NCI-H82 treated with DMSO at 0.1 percent for 48 hours (cell line): Measurements from ENCODE around the gene SLC9A3.
"Not testable (repeated sequence)": the region's sequence is repeated elsewhere in the genome, so short reads cannot be mapped to it uniquely, and the experiment has no call there.

Source experiments
- DNase-seq: peaks from one replicate; lab custom pipeline; 2025; ENCODE audit not compliant: unreplicated experiment; lab: John Stamatoyannopoulos, UW

SLC9A3 gene

GRCh38 chr5:509611-510185, 14.6 kb downstream of the SLC9A3 start:
- no peak for DNase-seq

DNA sequence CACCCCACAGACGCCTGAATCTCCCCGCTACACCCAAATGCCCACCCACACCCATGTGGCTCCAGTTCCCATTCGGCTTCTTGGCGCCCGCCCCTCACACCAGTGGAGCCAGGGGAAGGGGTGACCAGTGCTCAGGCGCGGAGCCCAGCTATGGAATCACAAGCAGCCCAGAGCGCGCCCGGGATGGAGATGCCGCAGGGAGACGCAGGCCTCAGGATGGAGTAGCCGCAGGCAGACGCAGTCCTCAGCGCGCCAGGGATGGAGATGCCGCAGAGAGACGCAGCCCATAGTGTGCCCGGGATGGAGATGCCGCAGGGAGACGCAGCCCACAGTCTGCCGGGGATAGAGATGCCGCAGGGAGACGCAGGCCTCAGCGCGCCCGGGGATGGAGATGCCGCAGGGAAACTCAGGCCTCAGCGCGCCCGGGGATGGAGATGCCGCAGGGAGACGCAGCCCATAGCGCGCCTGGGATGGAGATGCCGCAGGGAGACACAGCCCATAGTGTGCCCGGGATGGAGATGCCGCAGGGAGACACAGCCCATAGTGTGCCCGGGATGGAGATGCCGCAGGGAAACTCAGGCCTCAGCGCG, 16.2 kb downstream of the SLC9A3 start:
- not testable (repeated sequence) for DNase-seq

DNA sequence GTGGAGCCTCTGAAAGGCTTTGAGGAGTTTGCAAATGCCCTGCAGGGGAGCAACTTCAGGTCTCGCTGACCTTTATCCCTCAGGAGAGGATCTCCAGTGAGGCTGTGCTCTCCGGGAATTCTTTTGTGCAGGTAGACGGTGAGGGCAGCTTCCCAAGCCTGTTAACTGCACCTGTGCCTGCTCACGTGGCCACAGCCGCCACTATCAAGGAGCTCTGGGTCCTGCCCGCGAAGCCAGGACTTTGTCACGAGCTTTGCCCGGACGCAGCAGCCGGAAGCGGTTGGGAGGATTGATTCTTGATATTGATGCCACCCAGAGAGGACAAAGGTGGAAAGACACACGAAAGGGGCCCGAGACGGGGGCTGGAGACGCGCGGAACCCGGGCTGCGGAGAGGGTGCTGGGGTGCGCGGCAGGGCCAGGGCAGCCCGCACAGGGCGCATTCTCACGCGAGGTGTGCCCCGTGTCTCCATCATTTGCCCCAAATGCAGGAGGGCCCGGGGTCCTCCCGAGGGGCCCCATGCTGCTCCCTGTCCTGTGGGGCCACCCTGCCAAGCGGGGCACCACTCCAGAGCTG, 18.2 kb downstream of the SLC9A3 start:
- no peak for DNase-seq

- no peak for DNase-seq
Measured at GRCh38 chr5:504326-505154, 19.7 kb downstream of the SLC9A3 start.

- no peak for DNase-seq
Measured at GRCh38 chr5:502325-503079, 21.7 kb downstream of the SLC9A3 start.

DNA sequence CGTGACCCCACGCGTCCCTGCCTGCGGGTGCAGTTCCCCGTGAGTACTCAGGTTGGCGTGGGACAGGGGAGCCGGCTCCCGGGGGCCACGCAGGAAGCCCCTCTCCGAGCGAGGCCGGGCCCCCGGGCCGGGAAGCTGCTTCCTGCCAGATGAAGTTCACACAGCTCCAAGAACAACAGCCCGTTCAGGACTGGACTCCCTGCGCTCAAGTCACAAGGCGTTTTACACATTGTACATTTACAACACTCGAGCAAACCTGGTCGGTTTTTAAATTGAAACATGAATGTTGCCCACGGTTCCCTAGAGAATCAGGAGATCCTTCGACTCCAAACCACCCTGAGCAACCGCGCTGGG, 22.4 kb downstream of the SLC9A3 start:
- DNase-seq, result no peak

DNA sequence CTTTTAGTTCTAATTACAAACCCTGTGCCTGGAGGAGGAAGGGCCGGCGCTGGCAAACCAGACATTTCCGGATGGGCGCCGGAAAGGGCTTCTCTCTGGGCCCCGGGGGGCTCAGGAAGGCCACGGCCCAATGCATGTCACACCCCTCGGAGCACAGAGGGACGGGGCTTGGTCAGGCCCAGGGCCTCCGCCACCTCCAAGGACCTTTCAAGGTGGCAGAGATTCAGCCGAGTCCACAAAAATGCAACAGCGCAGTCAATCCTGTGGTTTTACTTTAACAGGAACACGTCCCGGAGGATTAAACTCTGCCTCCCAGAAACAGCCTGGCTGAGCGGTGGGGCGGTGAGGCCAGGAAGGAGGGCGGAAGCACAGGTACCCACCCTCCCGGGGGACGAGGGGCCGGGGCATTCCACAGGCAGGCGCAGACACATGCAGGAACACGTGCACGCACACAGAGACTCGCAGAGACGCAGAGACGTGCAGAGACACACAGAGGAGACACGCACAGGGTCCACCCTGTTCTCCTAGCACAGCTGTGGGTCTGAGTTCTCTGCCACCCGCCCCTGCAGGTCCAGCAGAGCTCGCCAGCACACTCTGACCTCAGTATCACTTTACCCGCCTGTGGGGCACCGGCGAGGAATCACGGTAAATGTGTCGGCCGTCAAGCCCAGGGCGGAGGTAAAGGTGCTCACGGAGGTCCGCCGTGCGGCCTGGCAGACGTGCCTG, 23.0 kb downstream of the SLC9A3 start:
- DNase-seq, result no peak

DNA sequence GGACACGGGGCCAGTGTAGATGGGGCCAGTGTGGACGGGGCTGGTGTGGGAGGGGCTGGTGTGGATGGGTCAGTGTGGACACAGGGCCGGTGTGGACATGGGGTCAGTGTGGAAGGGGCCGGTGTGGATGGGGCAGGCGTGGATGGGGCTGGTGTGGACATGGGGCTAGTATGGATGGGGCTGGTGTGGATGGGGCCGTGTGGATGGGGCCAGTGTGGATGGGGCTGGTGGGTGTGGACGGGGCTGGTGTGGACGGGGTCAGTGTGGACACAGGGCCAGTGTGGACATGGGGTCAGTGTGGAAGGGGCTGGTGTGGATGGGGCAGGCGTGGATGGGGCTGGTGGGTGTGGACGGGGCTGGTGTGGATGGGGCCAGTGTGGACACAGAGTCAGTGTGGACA, 23.8 kb downstream of the SLC9A3 start:
- DNase-seq, result no peak

DNA sequence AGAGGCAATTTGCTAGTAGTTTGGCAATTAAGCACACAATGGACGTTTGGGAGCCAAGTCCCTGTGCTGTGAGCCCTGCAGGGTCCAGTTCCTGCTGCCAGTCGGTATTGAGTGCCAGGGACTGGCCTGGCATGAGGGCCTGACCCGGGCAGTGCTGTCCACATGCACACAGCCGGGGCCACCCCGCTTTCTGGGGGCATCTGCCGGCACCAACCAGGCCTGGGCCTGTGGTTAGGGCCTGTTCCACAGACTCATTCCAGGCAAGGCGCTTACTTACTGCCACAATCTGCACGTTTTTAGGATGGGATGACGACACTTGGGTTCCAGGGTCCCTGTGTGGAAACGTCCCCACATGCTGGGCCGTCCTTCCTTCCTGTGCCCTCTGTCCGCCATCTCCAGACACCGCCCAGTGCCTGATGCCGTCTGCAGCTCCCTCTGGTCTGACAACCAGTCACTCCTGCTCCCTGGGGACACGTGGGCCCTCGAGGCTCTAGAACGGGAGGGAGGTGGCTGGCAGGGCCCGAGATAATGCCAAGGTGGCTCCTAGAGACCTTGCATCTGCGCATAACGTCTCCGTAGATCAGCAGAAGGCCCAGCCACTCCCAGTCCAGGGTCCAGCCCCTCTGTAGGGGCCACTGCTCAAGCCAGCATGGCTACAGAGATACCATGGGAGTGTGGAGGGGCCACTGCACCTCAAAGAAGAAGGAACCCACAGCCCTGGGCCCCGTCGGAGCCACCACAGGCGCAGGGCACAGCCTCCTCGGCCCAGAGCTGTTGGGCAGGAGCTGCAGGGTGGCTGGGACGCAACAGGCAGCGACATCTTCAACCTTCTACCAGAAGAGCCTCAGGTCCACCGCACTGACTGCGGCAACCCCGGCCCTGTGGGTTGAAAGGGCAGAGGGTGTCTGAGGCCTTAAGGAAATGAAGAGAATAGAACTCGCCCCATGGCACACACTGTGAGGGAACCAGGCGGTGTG, 24.7 kb downstream of the SLC9A3 start:
- DNase-seq, result no peak

DNA sequence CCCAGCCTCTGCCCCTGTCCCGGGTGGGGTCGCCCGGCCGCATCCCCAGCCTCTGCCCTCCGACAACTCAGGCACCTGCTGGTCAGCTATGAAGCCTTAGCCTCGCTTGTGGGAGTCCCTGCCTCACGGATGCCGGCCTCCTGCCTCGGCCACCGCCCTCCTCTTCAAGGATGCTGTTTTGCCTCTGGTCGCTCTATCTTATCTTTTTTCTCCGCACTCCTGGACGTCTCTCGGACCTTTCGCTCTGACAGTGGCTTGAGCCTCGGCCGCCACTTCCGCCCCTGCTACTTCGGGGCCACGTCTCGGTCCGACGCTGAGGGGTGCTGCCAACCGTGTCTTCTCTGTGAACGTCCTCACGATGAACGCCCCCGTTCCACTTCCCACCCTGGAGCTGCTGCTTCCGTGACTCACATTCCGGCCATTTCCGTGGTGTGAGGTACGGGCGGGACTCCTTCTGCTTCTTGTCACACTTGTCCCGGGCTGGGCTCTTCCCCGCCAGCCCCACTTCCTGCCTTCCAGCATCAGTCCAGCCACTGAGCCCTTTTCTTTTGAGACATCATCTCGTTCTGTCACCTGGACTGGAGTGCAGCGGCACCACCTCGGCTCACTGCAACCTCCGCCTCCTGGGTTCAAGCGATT, 26.3 kb downstream of the SLC9A3 start:
- DNase-seq, result no peak

DNA sequence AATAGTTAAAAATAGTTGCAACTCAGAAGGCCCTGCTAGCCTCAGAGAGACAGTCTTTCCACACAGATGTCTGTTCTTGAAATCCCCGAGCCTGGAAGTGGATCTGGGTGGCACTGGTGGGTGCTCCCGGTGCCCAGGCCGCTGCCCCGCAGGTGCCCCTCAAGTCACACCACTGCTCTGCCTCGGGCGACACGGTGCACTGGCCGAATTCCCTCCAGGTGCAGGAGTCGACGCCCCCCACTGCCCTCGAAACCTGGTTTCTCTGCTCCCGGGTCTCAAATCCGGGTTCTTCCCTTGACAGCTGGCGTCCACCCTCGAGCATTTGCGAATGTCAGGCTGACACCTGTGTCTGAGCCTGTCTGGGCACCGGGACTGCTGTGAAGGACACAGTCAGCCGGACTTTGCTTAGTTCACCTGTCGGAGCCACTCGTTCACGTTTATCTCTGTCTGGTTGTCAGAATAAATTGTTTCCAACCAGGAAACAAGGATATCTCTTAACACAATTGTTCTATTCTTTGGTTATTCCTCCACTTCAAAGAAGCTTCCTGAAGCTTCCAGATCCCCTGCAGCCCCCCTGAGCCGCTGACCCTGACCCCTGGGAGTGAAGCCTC, 27.1 kb downstream of the SLC9A3 start:
- DNase-seq, result no peak

GRCh38 chr5:496028-496427, 28.2 kb downstream of the SLC9A3 start:
- DNase-seq, result no peak

DNA sequence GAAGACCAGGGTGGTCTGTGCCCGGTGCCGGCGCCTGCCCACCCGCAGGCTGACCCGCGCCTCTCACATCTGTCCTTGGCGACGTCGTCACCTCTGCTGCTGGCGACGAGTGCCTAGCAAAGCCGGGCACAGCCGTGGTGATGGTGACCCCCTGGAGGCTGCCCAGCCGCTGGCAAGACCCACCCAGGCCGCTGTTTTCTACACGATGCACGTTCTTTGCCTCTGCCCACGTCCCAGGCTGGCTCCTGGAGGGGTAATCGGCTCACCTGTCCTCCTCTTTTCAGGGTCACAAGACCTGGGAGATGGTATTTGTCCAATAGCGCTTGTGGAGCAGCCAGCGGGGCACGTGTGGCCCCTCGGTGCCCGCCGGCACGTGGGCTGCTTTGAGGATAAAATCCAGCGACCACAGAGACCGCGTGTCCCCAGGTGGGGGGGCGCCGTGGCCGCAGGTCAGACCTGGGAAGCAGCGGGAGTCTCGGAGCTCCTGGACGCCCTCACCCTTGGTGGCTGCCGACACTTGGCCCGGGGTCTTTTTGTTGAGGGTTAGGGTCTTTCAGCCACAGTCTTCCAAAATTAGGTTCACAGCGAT, 29.5 kb downstream of the SLC9A3 start:
- no peak for DNase-seq

- DNase-seq, result no peak
Measured at GRCh38 chr5:493758-494157, 30.5 kb downstream of the SLC9A3 start.

GRCh38 chr5:493119-493701, 31.0 kb downstream of the SLC9A3 start:
- no peak for DNase-seq

DNA sequence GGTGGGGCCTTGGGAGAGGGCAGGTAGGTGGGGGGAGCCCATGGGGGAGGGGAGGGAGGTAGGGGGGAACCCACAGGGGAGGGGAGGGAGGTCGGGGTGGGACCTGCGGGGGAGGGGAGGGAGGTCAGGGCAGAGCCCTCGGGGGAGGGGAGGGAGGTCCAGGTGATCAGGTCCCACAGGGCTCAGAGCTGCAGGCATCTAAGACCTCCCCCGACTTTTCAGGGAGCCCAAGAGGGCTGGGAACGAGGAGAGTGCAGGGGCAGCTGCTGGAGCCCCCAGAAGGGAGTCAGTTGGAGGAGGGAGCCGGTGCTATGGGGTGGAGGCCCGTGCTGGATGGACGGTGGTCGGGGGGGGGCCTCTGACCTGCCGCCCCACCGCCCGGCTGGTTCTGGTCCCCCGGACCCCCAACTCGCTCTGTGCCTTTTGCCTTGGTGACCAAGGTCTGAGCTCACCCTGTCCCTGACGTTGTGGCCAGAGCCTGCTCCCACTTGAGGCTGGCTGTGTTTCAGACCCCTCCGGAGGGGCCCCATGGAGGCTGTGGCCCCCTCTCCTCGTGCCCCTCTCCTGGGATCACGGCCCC, 31.8 kb downstream of the SLC9A3 start:
- no peak for DNase-seq

DNA sequence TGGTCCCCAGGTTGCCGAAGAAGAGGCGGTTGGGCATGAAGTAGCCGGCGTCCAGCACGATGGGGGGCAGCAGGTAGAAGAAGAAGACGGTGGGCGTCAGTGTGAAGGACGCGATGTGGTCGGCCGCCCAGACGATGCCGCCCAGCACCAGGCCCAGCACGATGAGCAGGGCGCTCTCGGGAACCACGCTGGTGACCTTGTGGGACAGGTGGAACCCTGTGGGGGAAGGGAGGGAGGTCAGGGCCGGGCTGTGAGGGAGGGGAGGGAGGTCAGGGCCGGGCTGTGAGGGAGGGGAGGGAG, 32.4 kb downstream of the SLC9A3 start:
- DNase-seq, result no peak
